NCI-H510A (cell line): ENCODE results near the gene NCKAP1.
"Not testable (repeated sequence)": the region's sequence is repeated elsewhere in the genome, so short reads cannot be mapped to it uniquely, and the experiment has no call there.

Source experiments
- DNase-seq: peaks from one replicate; lab custom pipeline; 2025; lab: John Stamatoyannopoulos, UW

Gene NCKAP1

DNA sequence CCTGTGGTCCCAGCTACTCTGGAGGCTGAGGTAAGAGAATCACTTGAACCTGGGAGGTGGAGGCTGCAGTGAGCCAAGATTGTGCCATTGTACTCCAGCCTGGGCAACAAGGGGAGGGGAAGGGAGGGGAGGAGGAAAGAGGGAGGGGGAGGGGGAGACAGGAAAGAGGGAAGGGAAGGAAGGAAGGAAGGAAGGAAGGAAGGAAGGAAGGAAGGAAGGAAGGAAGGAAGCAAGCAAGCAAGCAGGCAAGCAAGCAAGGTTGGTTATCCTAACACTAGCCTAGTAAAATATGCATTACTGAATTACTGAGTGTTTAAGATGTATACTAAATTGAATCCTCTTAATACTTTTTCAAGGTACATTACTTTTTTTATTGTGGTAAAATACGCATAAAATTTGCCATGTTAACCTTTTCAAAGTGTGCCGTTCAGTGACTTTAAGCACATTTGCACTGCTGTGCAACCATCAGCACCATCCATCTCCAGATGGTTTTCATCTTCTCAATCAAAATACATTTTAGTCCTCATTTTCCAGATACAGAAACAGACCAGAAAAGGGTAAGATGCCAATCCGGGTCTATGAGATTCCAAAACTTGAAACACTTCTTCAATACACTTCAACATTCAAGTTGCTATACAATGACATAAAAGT, 28.9 kb downstream of the NCKAP1 start:
- no peak for DNase-seq

DNA sequence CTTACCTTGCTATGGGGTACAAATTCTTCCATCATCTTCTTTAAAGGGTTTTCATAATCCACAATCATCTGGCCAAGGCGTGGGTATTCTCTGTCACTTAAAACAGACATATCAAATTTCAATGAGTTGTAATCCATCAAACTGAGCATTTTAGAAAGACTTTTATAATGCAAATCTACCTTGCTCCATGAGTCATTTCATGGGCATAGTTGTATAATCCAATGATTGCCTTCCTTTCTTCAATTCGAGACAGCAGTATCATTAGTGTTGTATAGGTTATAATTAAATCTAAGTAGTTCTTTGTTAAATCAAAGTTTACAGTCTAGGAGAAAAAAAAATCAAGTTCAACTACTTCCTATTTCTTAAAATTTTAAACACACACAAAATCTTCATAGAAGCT, 36.3 kb downstream of the NCKAP1 start:
- DNase-seq, result no peak

DNA sequence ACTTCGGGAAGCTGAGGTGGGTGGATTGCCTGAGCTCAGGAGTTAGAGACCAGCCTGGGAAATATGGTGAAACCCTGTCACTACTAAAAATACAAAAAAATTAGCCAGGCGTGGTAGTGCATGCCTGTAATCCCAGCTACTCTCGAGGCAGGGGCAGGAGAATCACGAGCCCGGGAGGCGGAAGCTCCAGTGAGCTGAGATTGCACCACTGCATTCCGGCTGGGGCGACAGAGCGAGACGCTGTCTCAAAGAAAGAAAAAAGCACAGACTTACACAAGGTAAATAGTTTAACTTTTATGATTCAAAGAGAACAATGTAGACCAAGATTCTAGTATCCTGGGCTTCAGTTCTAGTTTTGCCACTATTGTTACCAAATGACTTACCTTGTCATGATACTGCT, 37.4 kb downstream of the NCKAP1 start:
- DNase-seq, result no peak

DNA sequence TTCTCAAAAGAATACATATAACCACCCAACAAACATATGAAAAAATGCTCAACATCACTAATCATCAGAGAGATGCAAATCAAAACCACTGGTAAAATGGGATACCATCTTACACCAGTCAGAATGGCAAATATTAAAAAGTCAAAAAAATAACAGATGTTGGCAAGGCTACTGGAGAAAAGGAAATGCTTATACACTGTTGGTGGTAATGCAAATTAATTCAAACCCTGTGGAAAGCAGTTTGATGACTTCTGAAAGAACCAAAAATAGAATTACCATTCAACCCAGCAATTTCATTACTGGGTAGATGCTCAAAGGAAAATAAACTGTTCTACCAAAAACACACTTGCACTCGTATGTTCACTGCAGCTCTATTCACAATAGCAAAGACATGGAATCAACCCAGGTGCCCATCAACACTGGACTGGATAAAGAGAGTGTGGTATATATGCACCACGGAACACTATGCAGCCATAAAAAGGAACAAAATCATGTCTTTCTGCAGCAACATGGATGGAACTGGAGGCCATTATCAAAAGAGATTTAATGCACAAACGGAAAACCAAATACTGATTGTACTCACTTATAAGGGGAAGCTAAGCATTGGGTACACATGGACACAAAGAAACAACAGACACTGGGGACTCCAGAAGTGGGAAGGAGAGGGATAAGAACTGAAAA, 38.8 kb downstream of the NCKAP1 start:
- DNase-seq, result no peak

DNA sequence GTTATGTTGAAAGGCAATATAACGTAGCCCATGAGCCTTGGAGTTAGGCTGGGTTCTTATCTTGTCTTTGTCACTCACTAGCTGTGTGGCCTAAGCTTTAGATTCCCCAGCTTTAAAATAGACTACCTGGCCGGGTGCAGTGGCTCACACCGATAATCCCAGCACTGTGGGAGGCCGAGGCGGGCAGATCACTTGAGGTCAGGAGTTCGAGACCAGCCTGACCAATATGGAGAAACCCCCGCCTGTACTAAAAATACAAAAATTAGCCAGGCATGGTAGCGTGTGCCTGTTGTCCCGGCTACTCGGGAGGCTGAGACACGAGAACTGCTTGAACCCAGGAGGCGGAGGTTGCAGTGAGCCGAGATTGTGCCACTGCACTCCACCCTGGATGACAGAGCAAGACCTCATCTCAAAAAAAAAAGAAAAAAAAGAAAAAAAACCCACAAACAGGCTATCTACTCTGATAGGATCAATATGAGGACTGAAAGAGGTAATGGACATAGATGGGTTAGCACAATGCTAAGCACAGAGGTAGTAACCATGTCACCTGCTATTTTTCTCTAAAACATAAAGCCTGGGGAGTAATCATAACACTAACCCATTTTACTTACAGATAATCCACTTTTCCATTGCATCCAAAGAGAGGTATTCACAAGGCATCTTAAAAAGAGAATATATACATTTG, 43.9 kb downstream of the NCKAP1 start:
- DNase-seq, result no peak

DNA sequence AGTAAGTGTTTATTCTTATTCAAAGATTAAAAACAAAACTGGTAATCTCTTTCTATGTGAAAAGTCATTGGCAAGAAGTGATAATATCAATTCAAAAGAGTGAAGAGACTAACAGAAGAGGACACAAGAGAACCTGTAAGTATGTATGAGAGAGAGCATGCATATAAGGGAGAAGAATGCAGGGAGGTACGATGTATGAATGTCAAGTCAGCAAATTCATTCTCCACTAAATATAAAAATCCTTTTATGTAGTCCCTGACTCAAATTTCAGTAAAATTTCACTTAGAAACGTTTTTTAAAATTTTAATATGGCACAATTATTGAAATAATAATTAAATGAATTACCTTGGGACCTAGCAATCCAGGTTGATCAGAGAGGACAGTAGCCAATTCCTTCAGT, 55.3 kb downstream of the NCKAP1 start:
- DNase-seq, result no peak

DNA sequence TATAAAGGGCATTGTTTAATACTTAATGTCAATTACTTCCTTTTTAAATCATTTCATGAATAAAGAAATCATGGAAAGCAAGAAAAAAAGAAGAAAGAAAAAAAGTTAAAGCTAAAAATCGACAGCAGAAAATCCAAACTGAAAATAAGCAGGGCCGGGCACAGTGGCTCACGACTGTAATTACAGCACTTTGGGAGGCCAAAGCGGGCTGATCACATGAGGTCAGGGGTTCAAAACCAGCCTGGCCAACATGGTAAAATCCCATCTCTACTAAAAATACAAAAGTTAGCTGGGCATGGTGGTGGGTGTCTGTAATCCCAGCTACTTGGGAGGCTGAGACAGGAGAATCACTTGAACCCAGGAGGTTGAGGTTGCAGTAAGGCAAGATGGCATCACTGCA, 56.8 kb downstream of the NCKAP1 start:
- DNase-seq, result peak; percentile 1

DNA sequence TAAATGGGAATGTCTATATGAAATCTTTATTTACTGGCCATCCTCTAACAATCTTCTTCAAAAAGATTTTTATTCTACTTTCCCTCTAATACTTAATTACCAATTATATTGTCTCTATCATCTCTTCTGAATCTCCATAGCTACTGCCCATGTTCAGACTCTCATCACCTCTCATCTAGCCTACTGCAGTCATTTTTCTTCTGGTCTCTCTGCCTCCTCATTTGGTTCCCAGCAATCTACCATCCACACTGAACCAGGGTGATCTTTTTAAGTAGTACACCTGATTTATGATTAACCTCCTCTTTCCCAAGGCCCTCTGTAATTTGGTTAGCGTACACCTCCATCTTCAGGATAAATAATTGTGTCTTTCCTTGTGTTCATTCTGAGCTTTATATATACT, 57.6 kb downstream of the NCKAP1 start:
- no peak for DNase-seq

DNA sequence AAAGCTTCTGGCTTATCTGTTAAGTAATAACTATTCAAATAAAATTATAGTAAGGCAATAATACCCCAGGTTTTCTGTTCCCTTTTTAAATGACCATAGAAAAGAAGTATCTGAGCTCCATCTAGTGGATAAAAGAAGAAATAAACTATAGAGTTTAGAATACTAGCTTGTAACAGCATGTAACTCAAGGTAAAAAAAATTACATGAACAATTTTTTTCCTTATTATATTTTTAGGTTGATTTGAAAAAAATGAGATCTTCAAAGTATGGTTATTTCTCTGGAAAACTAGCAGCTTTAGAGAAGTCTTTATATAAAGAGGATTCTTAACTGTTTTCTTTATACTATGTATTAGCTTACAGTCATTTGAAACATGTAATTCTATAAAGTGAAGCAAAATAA, 58.1 kb downstream of the NCKAP1 start:
- peak; percentile 16 for DNase-seq

DNA sequence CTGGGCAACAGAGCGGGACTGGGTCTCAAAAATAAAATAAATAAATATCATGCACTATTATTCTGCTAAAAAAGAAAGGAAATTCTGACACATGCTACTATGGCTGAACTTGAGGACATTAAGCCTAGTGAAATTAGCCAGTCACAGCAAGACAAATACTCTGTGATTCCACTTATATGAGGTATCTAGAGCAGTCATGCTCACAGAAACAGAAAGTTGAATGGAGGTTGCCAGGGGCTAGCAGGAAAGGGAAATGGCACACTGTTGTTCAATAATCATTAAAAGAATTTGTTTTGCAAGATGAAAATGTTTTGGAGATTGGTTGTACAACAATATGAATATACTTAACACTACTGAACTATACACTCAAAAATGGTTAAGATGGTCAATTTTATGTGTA, 60.8 kb downstream of the NCKAP1 start:
- DNase-seq, result no peak

DNA sequence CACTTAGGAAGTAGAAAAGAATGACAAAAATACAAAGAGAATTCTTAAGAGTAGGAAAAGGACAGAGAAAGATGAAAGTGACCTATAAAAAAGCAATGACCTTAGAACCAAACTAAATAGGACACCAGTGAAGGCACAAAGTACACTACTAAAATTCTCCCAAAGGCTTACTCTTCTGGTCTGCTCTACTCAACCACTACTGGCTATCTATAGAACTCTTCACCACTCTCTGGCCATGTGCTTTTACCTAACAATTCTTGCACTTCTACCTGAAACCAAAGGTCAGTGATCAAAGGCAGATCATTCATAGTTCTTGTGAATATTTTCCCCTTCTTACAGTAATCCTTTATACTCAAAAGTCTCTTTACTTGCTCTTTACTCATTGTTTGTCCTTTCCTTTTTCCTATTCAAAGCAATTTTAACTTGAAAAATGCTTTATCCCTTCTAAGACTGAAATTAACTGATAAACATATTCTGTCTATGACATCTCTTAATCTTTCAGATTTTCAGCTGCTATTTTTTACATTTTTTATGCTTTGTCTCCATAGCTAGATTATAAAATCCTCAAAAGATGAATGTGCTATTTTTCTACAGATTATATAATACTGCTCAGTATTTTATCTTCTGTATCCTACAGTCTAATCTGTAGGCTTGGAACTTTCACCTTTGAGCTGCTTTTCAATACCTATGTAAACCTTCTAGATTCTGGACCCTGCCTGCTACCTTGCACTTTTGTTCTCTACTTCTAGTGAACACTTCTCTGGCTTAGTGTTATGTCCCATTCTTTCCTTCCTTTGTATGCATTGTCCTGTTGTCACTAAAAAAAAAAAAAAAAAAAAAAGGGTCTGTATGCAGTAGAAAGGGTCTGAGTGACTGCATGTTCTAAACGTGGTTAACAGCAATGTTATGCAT, 64.6 kb downstream of the NCKAP1 start:
- no peak for DNase-seq

DNA sequence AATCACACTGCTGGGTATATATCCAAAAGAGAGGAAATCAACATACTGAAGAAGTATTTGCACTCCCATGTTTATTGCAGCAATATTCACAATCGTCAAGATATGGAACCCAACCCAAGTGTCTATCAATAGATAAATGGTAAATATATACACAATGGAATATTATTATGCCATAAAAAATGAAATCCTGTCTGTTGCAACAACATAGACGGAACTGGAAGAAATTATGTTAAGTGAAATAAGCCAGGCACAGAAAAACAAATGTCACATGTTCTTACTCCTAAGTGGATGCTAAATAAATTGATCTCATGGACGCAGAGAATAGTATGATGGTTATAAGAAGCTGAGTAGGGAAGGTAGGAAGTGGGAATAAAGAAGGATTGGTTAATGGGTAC, 65.7 kb downstream of the NCKAP1 start:
- DNase-seq, result no peak

DNA sequence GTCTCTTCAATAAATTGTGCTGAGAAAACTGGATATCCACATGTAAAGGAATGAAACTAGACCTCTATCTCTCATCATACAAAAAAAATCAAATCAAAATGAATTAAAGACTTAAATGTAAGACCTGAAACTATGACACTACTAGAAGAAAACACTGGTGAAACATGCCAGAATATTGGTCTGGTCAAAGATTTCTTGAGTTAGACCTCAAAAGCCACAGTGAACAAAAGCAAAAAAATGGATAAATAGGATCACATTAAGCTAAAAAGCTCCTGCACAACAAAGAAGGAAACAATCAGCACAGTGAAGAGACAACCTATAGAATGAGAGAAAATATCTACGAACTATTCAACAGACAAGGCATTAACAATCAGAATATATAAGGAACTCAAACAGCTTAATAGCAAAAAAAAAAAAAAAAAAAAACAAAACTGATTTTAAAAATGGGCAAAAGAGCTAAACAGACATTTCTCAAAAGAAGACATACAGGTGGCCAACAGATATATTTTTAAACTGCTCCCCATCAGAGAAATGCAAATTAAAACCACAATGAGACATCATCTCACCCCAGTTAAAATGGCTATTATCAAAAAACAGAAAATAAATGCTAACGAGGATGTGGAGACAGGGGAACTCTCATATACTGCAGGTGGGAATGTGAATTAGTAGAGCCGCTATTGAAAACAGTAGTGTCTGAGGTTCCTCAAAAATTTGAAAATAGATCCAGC, 66.3 kb downstream of the NCKAP1 start:
- DNase-seq, result no peak

DNA sequence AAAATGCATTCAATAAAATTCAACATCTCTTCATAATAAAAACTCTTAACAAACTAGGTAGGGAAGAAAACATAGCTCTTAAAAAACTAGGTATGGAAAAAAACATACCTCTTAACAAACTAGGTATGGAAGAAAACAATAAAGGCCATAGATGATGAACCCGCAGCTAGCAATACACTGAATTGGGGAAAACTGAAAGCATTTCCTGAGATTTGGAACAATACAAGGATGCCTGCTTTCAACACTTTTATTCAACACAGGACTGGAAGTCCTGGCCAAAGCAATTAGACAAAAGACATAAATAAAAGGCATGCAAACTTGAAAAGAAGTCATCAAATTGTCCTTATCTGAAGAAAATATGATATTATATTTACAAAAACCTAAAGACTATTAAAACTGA, 67.8 kb downstream of the NCKAP1 start:
- DNase-seq, result no peak

DNA sequence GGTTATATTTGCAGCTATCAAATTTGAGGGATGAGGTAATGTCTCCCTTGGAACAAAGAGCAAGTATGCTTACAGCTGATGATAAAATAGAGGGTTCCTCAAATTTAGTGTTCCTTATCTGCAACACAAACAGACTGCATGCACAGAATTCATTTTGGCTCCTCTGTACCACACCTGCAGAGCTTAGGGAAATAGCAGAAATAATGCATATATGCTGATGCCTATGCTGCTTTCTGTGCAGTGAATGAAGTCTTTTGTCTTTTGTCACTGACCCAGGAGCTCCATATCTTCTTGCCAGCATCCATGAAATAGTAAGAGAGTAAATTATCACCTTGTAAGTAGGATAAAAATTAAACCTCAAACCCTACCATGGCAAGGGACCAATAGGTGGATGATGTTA, 69.8 kb downstream of the NCKAP1 start:
- DNase-seq, result no peak

DNA sequence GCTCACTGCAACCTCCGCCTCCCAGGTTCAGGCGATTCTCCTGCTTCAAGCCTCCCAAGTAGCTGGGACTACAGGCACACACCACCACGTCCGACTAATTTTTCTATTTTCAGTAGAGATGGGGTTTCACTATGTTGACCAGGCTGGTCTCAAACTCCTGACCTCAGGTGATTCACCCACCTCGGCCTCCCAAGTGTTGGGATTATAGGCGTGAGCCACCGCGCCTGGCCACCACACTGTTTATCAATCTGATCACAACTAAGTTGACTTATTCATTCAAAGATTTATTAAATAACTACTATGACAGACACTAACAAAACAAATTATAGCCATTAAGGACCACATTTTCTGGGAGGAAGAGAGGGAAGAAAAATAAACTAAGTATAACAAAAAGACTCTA, 71.9 kb downstream of the NCKAP1 start:
- not testable (repeated sequence) for DNase-seq

DNA sequence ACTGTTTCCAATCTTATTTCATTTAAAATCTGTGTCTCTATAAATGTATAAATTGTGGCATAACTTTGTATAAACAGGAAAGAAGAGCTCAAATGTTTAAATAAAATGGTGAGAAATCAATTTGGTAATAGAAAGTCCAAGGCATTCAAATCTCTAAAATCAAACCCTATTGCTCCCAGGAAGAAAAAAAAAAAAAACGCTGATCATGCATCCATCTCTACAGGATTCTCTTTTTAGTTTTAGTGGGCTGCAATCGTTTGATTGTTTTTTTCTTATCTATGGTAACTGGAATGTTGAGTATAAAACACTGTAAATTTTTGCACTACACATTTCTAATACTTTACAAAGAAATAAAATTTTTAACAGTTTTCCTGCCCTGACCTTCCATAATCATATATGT, 75.6 kb downstream of the NCKAP1 start:
- DNase-seq, result no peak

DNA sequence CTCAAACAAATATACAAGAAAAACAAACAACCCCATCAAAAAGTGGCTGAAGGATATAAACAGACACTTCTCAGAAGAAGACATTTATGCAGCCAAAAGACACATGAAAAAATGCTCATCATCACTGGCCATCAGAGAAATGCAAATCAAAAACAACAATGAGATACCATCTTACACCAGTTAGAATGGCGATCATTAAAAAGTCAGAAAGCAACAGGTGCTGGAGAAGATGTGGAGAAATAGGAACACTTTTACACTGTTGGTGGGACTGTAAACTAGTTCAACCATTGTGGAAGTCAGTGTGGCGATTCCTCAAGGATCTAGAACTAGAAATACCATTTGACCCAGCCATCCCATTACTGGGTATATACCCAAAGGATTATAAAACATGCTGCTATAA, 77.4 kb downstream of the NCKAP1 start:
- DNase-seq, result not testable (repeated sequence)

DNA sequence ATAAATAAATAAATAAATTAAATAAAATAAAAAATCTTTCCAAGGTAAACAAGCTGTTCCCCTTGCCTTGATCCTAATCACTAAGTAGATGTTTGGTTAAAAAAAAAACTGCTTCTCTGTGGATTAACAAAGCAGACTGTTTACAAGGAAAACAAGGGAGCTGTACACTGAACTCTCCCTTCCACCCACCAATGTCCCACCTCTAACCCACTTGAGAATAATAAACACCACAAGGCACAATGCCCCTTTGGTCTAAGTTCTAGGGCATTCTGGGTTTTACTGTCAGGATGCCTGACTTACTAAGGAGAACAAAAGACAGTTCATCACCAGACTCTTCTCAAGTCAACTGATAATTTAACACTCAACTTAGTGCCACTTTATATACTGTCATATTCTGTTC, 83.5 kb downstream of the NCKAP1 start:
- no peak for DNase-seq

DNA sequence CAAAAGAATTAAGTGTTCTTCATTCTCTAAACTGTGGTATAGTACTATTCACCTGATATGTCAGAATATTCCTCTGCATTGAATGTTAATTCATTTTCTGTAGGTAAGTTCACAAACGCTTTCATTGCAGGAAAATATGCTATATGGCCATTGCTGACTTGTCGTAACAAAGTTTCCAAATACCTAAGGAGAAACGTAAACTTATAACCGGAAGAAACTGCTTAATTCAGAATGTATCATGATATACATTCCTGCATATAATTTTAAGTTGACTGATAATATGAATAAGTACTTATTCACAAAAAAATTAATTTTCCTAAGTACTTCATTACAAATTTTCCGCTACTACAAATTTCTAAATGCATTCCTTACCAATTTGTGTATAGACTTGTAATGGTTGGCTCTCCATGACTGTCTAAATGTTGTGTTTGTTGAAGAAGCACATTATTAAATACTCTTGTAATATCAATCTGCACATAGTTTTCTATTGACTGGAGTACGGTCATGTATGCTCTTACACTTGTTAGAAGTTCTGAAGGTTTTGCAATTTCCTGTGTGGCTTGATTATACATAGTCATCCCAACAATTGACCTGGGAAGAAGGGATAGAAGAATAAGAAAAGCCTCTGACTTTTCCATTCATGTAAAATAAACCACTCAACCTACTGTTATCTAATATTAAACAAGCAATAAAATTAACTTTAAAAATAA, 85.4 kb downstream of the NCKAP1 start:
- no peak for DNase-seq
